Stimulated activated effector memory CD8-positive, alpha-beta T cell treated with anti-CD3 and anti-CD28 coated beads, Interleukin-12 subunit alpha, Interleukin-12 subunit beta, amount 100 ng/mL, for 72 hours (primary cell): ENCODE results near the gene COQ6.
"Not testable (repeated sequence)": the region's sequence is repeated elsewhere in the genome, so short reads cannot be mapped to it uniquely, and the experiment has no call there.

ENCODE experiments used
- ATAC-seq: fragments of 150-1000 bp; cut with Tn5 transposase; 2 replicates; pipeline ENCODE4 v1.10.0; 2021
- DNase-seq, 2 donors: peaks; one replicate each; pipeline ENCODE4 v3.0.0; 2021 to 2022; ENCODE audit warnings: low spot score in 2 of 2
- H3K27ac Mint-ChIP-seq: one replicate; pipeline ENCODE4 v1.8.0; 2022; ENCODE audit warnings: mild to moderate bottlenecking, mixed read lengths
- H3K36me3 Mint-ChIP-seq: one replicate; pipeline ENCODE4 v1.8.0; 2022; ENCODE audit warnings: mild to moderate bottlenecking, mixed read lengths
- H3K4me1 Mint-ChIP-seq: one replicate; pipeline ENCODE4 v1.8.0; 2022; ENCODE audit warnings: mixed read lengths
- H3K4me3 Mint-ChIP-seq: one replicate; pipeline ENCODE4 v1.8.0; 2022; ENCODE audit warnings: mild to moderate bottlenecking, mixed read lengths
- H3K9me3 Mint-ChIP-seq: one replicate; pipeline ENCODE4 v1.8.0; 2022; ENCODE audit warnings: mixed read lengths

The COQ6 gene

GRCh38 chr14:73949752-73950734 is at the start of gene COQ6, which contains the start of gene FAM161B:
COQ6 (plus strand) TSS chr14:73950302; CDS start chr14:73950333, 31 bp downstream.
FAM161B (minus strand) TSS chr14:73950094; CDS start chr14:73950026, 68 bp downstream.
- Mint-ChIP-seq H3K4me3 (peak within 1 kb of the TSS; percentile 97), H3K4me1 (peaks cover 15% of the 10 kb centered on the region), H3K27ac (peak within 1 kb of the TSS; percentile 96), H3K9me3 (no peaks in the 10 kb centered on the region), H3K36me3 (peaks cover 28% of the 10 kb centered on the region)
- ATAC-seq: peak; percentile 94
- DNase-seq: peak; percentile 75 to 96

GRCh38 chr14:73903028-73903427 is 47.1 kb upstream of the COQ6 start:
- H3K4me3 Mint-ChIP-seq: no peak overlapping the region
- ATAC-seq (no peak), DNase-seq (no peak)
- H3K36me3 Mint-ChIP-seq: peaks cover 100% of the 10 kb centered on the region
- H3K27ac Mint-ChIP-seq: no peak overlapping the region
- H3K4me1 Mint-ChIP-seq: no peaks in the 10 kb centered on the region
- H3K9me3 Mint-ChIP-seq: no peaks in the 10 kb centered on the region

GRCh38 chr14:73909681-73910080 is 40.4 kb upstream of the COQ6 start:
- peaks cover 18% of the 10 kb centered on the region for H3K4me1 Mint-ChIP-seq
- ATAC-seq (no peak), DNase-seq (no peak)
- no peak overlapping the region for H3K4me3 Mint-ChIP-seq
- peaks cover 100% of the 10 kb centered on the region for H3K36me3 Mint-ChIP-seq
- peak overlapping the region; percentile 83 for H3K27ac Mint-ChIP-seq
- H3K9me3 Mint-ChIP-seq: peaks cover 2% of the 10 kb centered on the region

- Mint-ChIP-seq H3K9me3 (peaks cover 2% of the 10 kb centered on the region), H3K27ac (no peak overlapping the region), H3K4me3 (no peak overlapping the region), H3K4me1 (peaks cover 18% of the 10 kb centered on the region), H3K36me3 (peaks cover 99% of the 10 kb centered on the region)
- DNase-seq: no peak
- ATAC-seq: no peak
Measured at GRCh38 chr14:73913256-73913655, 36.8 kb upstream of the COQ6 start.

- H3K4me3 Mint-ChIP-seq: no peak overlapping the region
- H3K36me3 Mint-ChIP-seq: peaks cover 99% of the 10 kb centered on the region
- DNase-seq (no peak), ATAC-seq (no peak)
- peak overlapping the region; percentile 48 for H3K27ac Mint-ChIP-seq
- H3K9me3 Mint-ChIP-seq: peaks cover 2% of the 10 kb centered on the region
- H3K4me1 Mint-ChIP-seq: peaks cover 1% of the 10 kb centered on the region
Measured at GRCh38 chr14:73916324-73916723, 33.8 kb upstream of the COQ6 start.

- not testable (repeated sequence) for H3K4me3 Mint-ChIP-seq, H3K27ac Mint-ChIP-seq, ATAC-seq, H3K4me1 Mint-ChIP-seq, DNase-seq, H3K9me3 Mint-ChIP-seq
- peaks cover 99% of the 10 kb centered on the region for H3K36me3 Mint-ChIP-seq
Measured at GRCh38 chr14:73919457-73919856, 30.6 kb upstream of the COQ6 start.

GRCh38 chr14:73924337-73924736 is 25.8 kb upstream of the COQ6 start:
- H3K4me3 Mint-ChIP-seq: no peak overlapping the region
- H3K4me1 Mint-ChIP-seq: peaks cover 6% of the 10 kb centered on the region
- H3K9me3 Mint-ChIP-seq: no peaks in the 10 kb centered on the region
- no peak for ATAC-seq
- no peak for DNase-seq
- H3K36me3 Mint-ChIP-seq: peaks cover 100% of the 10 kb centered on the region
- no peak overlapping the region for H3K27ac Mint-ChIP-seq

- Mint-ChIP-seq H3K4me3 (no peak overlapping the region), H3K36me3 (peaks cover 73% of the 10 kb centered on the region), H3K4me1 (no peaks in the 10 kb centered on the region), H3K27ac (peak overlapping the region; percentile 13), H3K9me3 (no peaks in the 10 kb centered on the region)
- no peak for DNase-seq
- no peak for ATAC-seq
Measured at GRCh38 chr14:73935666-73936065, 14.4 kb upstream of the COQ6 start.

- Mint-ChIP-seq H3K4me3 (no peak overlapping the region), H3K9me3 (no peaks in the 10 kb centered on the region), H3K36me3 (peaks cover 68% of the 10 kb centered on the region), H3K4me1 (no peaks in the 10 kb centered on the region), H3K27ac (peak overlapping the region; percentile 13)
- DNase-seq (no peak), ATAC-seq (no peak)
Measured at GRCh38 chr14:73936548-73936947, 13.6 kb upstream of the COQ6 start.

GRCh38 chr14:73937012-73937411 is 13.1 kb upstream of the COQ6 start:
- Mint-ChIP-seq H3K4me1 (no peaks in the 10 kb centered on the region), H3K4me3 (no peak overlapping the region), H3K36me3 (peaks cover 63% of the 10 kb centered on the region), H3K9me3 (no peaks in the 10 kb centered on the region), H3K27ac (peak overlapping the region; percentile 5)
- DNase-seq: no peak
- ATAC-seq: no peak

GRCh38 chr14:73942180-73942579 is 7.9 kb upstream of the COQ6 start:
- H3K9me3 Mint-ChIP-seq: no peaks in the 10 kb centered on the region

GRCh38 chr14:73943083-73943482 is 7.0 kb upstream of the COQ6 start:
- DNase-seq: no peak
- peaks cover 13% of the 10 kb centered on the region for H3K36me3 Mint-ChIP-seq
- no peak for ATAC-seq
- no peak overlapping the region for H3K4me3 Mint-ChIP-seq
- H3K9me3 Mint-ChIP-seq: no peaks in the 10 kb centered on the region
- no peaks in the 10 kb centered on the region for H3K4me1 Mint-ChIP-seq
- H3K27ac Mint-ChIP-seq: peak overlapping the region; percentile 48

More at GRCh38 chr14:73942180-73942579, 7.9 kb upstream of the COQ6 start:
- Mint-ChIP-seq H3K27ac (no peak overlapping the region), H3K36me3 (peaks cover 20% of the 10 kb centered on the region), H3K4me3 (no peak overlapping the region), H3K4me1 (no peaks in the 10 kb centered on the region)
- DNase-seq (no peak), ATAC-seq (no peak)

GRCh38 chr14:73944432-73945158 is 5.5 kb upstream of the COQ6 start:
- ATAC-seq: no peak
- Mint-ChIP-seq H3K4me1 (peaks cover under 1% of the 10 kb centered on the region), H3K27ac (peak overlapping the region; percentile 18), H3K9me3 (no peaks in the 10 kb centered on the region), H3K4me3 (no peak overlapping the region), H3K36me3 (peaks cover 13% of the 10 kb centered on the region)
- DNase-seq: no peak

- H3K9me3 Mint-ChIP-seq: no peaks in the 10 kb centered on the region
- no peak overlapping the region for H3K4me3 Mint-ChIP-seq
- no peak for ATAC-seq
- no peak for DNase-seq
- H3K4me1 Mint-ChIP-seq: peaks cover 6% of the 10 kb centered on the region
- peaks cover 13% of the 10 kb centered on the region for H3K36me3 Mint-ChIP-seq
- no peak overlapping the region for H3K27ac Mint-ChIP-seq
Measured at GRCh38 chr14:73945159-73945670, 4.9 kb upstream of the COQ6 start.

GRCh38 chr14:73953731-73954130 is 3.6 kb downstream of the COQ6 start:
- H3K27ac Mint-ChIP-seq: peak overlapping the region; percentile 1
- H3K36me3 Mint-ChIP-seq: peaks cover 64% of the 10 kb centered on the region
- H3K4me3 Mint-ChIP-seq: no peak overlapping the region
- peaks cover 15% of the 10 kb centered on the region for H3K4me1 Mint-ChIP-seq
- ATAC-seq (no peak), DNase-seq (no peak)
- H3K9me3 Mint-ChIP-seq: no peaks in the 10 kb centered on the region
